HepG2 (cell line): Measurements from ENCODE around the gene STK38L. TPM values are rescaled to one million over a fixed set of nuclear protein-coding genes. Genes with fewer than 3 reads are reported as not detected.
A peak's percentile ranks its signal among the peaks of the same experiment; 100 is the strongest.

Experiments used
- ATAC-seq: fragments of 200-7000 bp; cut with Tn5 transposase; 3 replicates; pipeline ENCODE4 v1.9.1; 2020; ENCODE audit warnings: mild to moderate bottlenecking, moderate library complexity
- BruUV-seq: library from RNA; stranded (reverse); fragments of 400-500 nt; replicated peaks from 2 replicates; lab custom pipeline; 2021; lab: Mats Ljungman, UMichigan
- CTCF ChIA-PET: fragments of 300-600 bp; formaldehyde crosslinking; extraction: SDS; loops from one replicate; lab custom pipeline; 2021; ENCODE audit warnings: low total read pairs, inconsistent platforms, low intra/inter-chr PET ratio; lab: Yijun Ruan, JAX
- POLR2A ChIA-PET: fragments of 350-600 bp; sonication (Branson Sonifier 250); formaldehyde crosslinking; loops from one replicate; lab custom pipeline; 2020; ENCODE audit warnings: antibody characterized with exemption, inconsistent platforms; lab: Yijun Ruan, JAX
- DNase-seq: peaks from one replicate; pipeline ENCODE4 v3.0.0-alpha.2; 2015; ENCODE audit warnings: low spot score
- FAIRE-seq: peaks from 3 replicates; lab custom pipeline; 2011; peaks lifted over from hg19 to GRCh38; lab: Jason Lieb, UNC
- H2AFZ ChIP-seq: one replicate; pipeline ENCODE4 v1.6.1; 2011; ENCODE audit warnings: low read length, inconsistent platforms
- H3K27ac ChIP-seq: fragments of 300-600 bp; 3 replicates; pipeline ENCODE4 v1.8.0; 2011; ENCODE audit warnings: mixed run types, mild to moderate bottlenecking, mixed read lengths, low read length, inconsistent platforms; ENCODE audit not compliant: insufficient read depth; ENCODE audit errors: extremely low read length
- H3K27me3 ChIP-seq, 2 experiments: fragments of 200-600 bp in 1 of 2; 2 replicates in 1 of 2; 3 replicates in 1 of 2; pipeline versions ENCODE4 v1.6.0 to v1.8.0; 2011; ENCODE audit warnings: low read length in 2 of 2, mild to moderate bottlenecking in 2 of 2, moderate library complexity in 2 of 2, inconsistent platforms in 1 of 2; ENCODE audit not compliant: insufficient read depth in 2 of 2, control insufficient read depth in 1 of 2
- H3K36me3 ChIP-seq, 2 experiments: fragments of 200-600 bp in 1 of 2; replicated peaks in 1 of 2; 2 replicates in 1 of 2; 3 replicates in 1 of 2; pipeline versions ENCODE4 v1.5.1 to v1.8.0; 2011; ENCODE audit warnings: low read length in 2 of 2, inconsistent platforms in 1 of 2; ENCODE audit not compliant: insufficient read depth in 2 of 2, control insufficient read depth in 1 of 2
- H3K4me1 ChIP-seq: 2 replicates; pipeline ENCODE4 v1.5.1; 2012; ENCODE audit warnings: low read length, inconsistent platforms; ENCODE audit not compliant: insufficient read depth
- H3K4me2 ChIP-seq: 2 replicates; pipeline ENCODE4 v1.6.0; 2011; ENCODE audit warnings: low read depth, low read length, inconsistent platforms
- H3K4me3 ChIP-seq, 3 experiments: fragments of 200-600 bp in 1 of 3; sonication (generic), shearing (Covaris generic) in 1 of 3; replicated peaks in 1 of 3; 2 replicates each; pipeline ENCODE4 v1.5.1; 2011 to 2016; ENCODE audit warnings: low read length in 3 of 3, inconsistent platforms in 2 of 3, low read depth in 2 of 3, mild to moderate bottlenecking in 2 of 3, control low read depth in 1 of 3, mixed read lengths in 1 of 3; ENCODE audit not compliant: insufficient read depth in 1 of 3
- H3K79me2 ChIP-seq: one replicate; pipeline ENCODE4 v1.6.1; 2011; ENCODE audit warnings: low read length, inconsistent platforms; ENCODE audit not compliant: insufficient read depth
- H3K9ac ChIP-seq: 2 replicates; pipeline ENCODE4 v1.6.0; 2011; ENCODE audit warnings: mild to moderate bottlenecking, low read depth, low read length, inconsistent platforms; ENCODE audit not compliant: insufficient read depth
- H3K9me3 ChIP-seq: 2 replicates; pipeline ENCODE4 v1.5.1; 2012; ENCODE audit warnings: mild to moderate bottlenecking, low read length
- H4K20me1 ChIP-seq: 2 replicates; pipeline ENCODE4 v1.6.0; 2011; ENCODE audit warnings: inconsistent platforms, mild to moderate bottlenecking, low read length, moderate library complexity; ENCODE audit not compliant: insufficient read depth
- CREB1 ChIP-seq, 2 experiments: fragments of 450-650 bp in 1 of 2; IDR thresholded peaks; 2 replicates each; pipeline ENCODE4 v1.6.1; 2016 to 2017; ENCODE audit warnings: control low read depth in 1 of 2, mild to moderate bottlenecking in 1 of 2, missing compliant biosample characterization in 1 of 2, missing genetic modification characterization in 1 of 2
- FOXM1 ChIP-seq: sonication (generic); formaldehyde crosslinking; IDR thresholded peaks from 2 replicates; pipeline ENCODE4 v1.5.0; 2020; ENCODE audit warnings: missing genetic modification reagents
- HNF4A ChIP-seq: sonication (generic); formaldehyde crosslinking; IDR thresholded peaks from 2 replicates; pipeline ENCODE4 v1.4.0; 2020; ENCODE audit warnings: missing genetic modification reagents
- PCBP2 ChIP-seq: fragments of 200-400 bp; formaldehyde crosslinking; optimal IDR thresholded peaks from 2 replicates; pipeline ENCODE3; 2018; ENCODE audit warnings: low read length, low read depth; ENCODE audit not compliant: poor library complexity, severe bottlenecking
- PRDM15 ChIP-seq: sonication (generic); formaldehyde crosslinking; IDR thresholded peaks from 2 replicates; pipeline ENCODE4 v1.4.0; 2020; ENCODE audit warnings: missing genetic modification reagents
- RCOR2 ChIP-seq: IDR thresholded peaks from 2 replicates; pipeline ENCODE4 v1.6.1; 2016; ENCODE audit warnings: missing biosample characterization, missing genetic modification reagents
- ZNF317 ChIP-seq: sonication (generic); formaldehyde crosslinking; IDR thresholded peaks from 2 replicates; pipeline ENCODE4 v1.5.0; 2020; ENCODE audit warnings: mild to moderate bottlenecking, missing genetic modification reagents
- ZNF781 ChIP-seq: sonication (generic); formaldehyde crosslinking; IDR thresholded peaks from 2 replicates; pipeline ENCODE4 v1.5.1; 2020; ENCODE audit warnings: borderline replicate concordance, mild to moderate bottlenecking, missing genetic modification reagents; ENCODE audit errors: not compliant biosample characterization
- WGBS: methylation state at CpG from one replicate; pipeline ENCODE4 v1.1.6; 2017; ENCODE audit warnings: low lambda C conversion rate; 5-methylcytosine and 5-hydroxymethylcytosine counted together
- in situ Hi-C: cut with HindIII; loops from 2 replicates; pipeline ENCODE4 v1.10.0; 2017; ENCODE audit warnings: low pct_unique_long_range_greater_than_20kb; ENCODE audit not compliant: extremely low pct_ligation_motif_present
- intact Hi-C: fragments of 100-400 bp; cut with micrococcal nuclease; formaldehyde crosslinking; loops from one replicate; pipeline ENCODE4 v1.10.0; 2022; ENCODE audit not compliant: unreplicated experiment
- polyA plus RNA-seq, 8 experiments: library from polyadenylated mRNA; depleted of rRNA in 3 of 8; stranded (reverse) in 7 of 8; unstranded in 1 of 8; fragments of >200 nt; fragmentation: Illumina TruSeq in 4 of 8; extraction: Trizol in 4 of 8; gene quantifications; 2 replicates each; pipeline versions ENCODE4 v1.2.1 to v1.2.3, GENCODE V29; 2011 to 2016; ENCODE audit warnings: low read depth in 4 of 8, missing spikeins in 1 of 8, mixed read lengths in 1 of 8; ENCODE audit not compliant: insufficient read depth in 1 of 8
- total RNA-seq, 5 experiments: library from RNA; depleted of rRNA; stranded (reverse); fragments of >200 nt; fragmentation: Illumina TruSeq; extraction: Trizol; gene quantifications; 2 replicates each; pipeline ENCODE4 v1.2.3, GENCODE V29; 2016; ENCODE audit warnings: low read depth in 1 of 5

Gene STK38L
- total and polyA plus RNA-seq, 2 of the 13 experiments (the other 11 are each of a cell fraction or from before 2014, with no cell fraction given): 6.1 to 26.4 TPM

GRCh38 chr12:27213304-27213703 is 30.8 kb upstream of the STK38L start:
- H3K79me2 ChIP-seq: no peaks in the 10 kb centered on the region
- H3K27ac ChIP-seq: peak overlapping the region; percentile 91
- H3K4me2 ChIP-seq: peak overlapping the region; percentile 89
- H3K27me3 ChIP-seq: no peaks in the 10 kb centered on the region
- intact Hi-C loops: no loop called here
- peaks cover 23% of the 10 kb centered on the region for H3K4me1 ChIP-seq
- FAIRE-seq: peak; percentile 49
- H3K36me3 ChIP-seq: no peaks in the 10 kb centered on the region
- peak overlapping the region; percentile 24 to 72 (median 57); a peak in 4 of 6 replicates for H3K4me3 ChIP-seq
- DNase-seq: peak; percentile 13
- ATAC-seq: peak; percentile 14
- no peaks in the 10 kb centered on the region for H3K9me3 ChIP-seq
- H4K20me1 ChIP-seq: no peaks in the 10 kb centered on the region
- POLR2A ChIA-PET: interaction anchor here (0.6 to 1.8 kb wide), 4 partner anchors 11 to 89 kb away, joined by 3 to 4 read pairs (median 4); partner anchors contain the start of gene STK38L
- no peak overlapping the region for H2AFZ ChIP-seq
- TF ChIP-seq FOXM1 (no peak), ZNF317 (CRISPR knock-in tag) (peak; percentile 25; the same call in 1 of the 2 replicates), CREB1 (IDR thresholded peaks at IDR 0.05) (no peak), CREB1 (CRISPR knock-in tag; IDR thresholded peaks at IDR 0.05) (peak; percentile 33; the same call in 1 of the 2 replicates), HNF4A (CRISPR knock-in tag) (peak; percentile 65)
- 3% methylated on average over 2 of the region's 2 CpGs for WGBS
- in situ Hi-C loops: no loop called here
- BruUV-seq: no TSS peak
- CTCF ChIA-PET: no interaction called here
- no peak overlapping the region; the same call in 1 of the 2 replicates for H3K9ac ChIP-seq

- Histone ChIP-seq H3K4me1 (peaks cover 23% of the 10 kb centered on the region), H3K9ac (peak overlapping the region; percentile 63), H4K20me1 (no peaks in the 10 kb centered on the region), H3K4me3 (peak overlapping the region; percentile 24 to 72 (median 57); a peak in 5 of 6 replicates), H3K27ac (peak overlapping the region; percentile 91), H3K9me3 (no peaks in the 10 kb centered on the region), H3K36me3 (no peaks in the 10 kb centered on the region), H3K27me3 (no peaks in the 10 kb centered on the region), H3K79me2 (no peaks in the 10 kb centered on the region), H3K4me2 (peak overlapping the region; percentile 89), H2AFZ (peak overlapping the region; percentile 75)
- in situ Hi-C loops (no loop called here), intact Hi-C loops (no loop called here)
- POLR2A ChIA-PET: interaction anchor here (0.6 to 1.9 kb wide), 8 partner anchors 8 to 192 kb away, joined by 3 to 7 read pairs (median 3); partner anchors contain the start of genes MED21 and STK38L
- BruUV-seq: TSS peak; percentile 100
- DNase-seq: peak; percentile 76
- FAIRE-seq: peak; percentile 75
- CTCF ChIA-PET: no interaction called here
- 15% methylated on average over 5 of the region's 9 CpGs for WGBS
- ATAC-seq: peak; percentile 98
- TF ChIP-seq PRDM15 (CRISPR knock-in tag) (no peak), ZNF781 (CRISPR knock-in tag) (peak; percentile 79), PCBP2 (no peak), RCOR2 (peak; percentile 39; the same call in 1 of the 2 replicates)
Observed at GRCh38 chr12:27213830-27214787, 30.0 kb upstream of the STK38L start.
